Right lobe of liver (tissue), 6 donors: Measurements from ENCODE around the gene ERC1. TPM values are rescaled to one million over a fixed set of nuclear protein-coding genes. Genes with fewer than 3 reads are reported as not detected.

Source experiments
- ATAC-seq, 4 donors: fragments of 200-7000 bp; cut with Tn5 transposase; one replicate each; pipeline ENCODE4 v1.9.1; 2020; ENCODE audit warnings: mild to moderate bottlenecking in 4 of 4, moderate library complexity in 4 of 4
- DNase-seq, 3 donors: peaks; one replicate each; pipeline ENCODE4 v3.0.0-alpha.2; 2020
- H3K27ac ChIP-seq, 3 donors: fragments of 200-600 bp; one replicate each; pipeline ENCODE4 v1.8.0; 2022
- H3K27me3 ChIP-seq, 2 donors: fragments of 200-600 bp; one replicate each; pipeline ENCODE4 v1.8.0; 2022
- H3K36me3 ChIP-seq, 4 donors: fragments of 200-600 bp; sonication (generic) in 1 of 4; one replicate each; pipeline versions ENCODE4 v1.5.1 to v1.8.0; 2017 to 2022; ENCODE audit warnings: control low read depth in 1 of 4
- H3K4me1 ChIP-seq, 4 donors: fragments of 200-600 bp; sonication (generic) in 1 of 4; one replicate each; pipeline versions ENCODE4 v1.5.1 to v1.8.0; 2017 to 2022; ENCODE audit warnings: control low read depth in 1 of 4
- H3K4me3 ChIP-seq, 3 donors: fragments of 200-600 bp; one replicate each; pipeline ENCODE4 v1.8.0; 2022
- H3K9me3 ChIP-seq, 4 donors: fragments of 200-600 bp; sonication (generic) in 1 of 4; one replicate each; pipeline versions ENCODE4 v1.5.1 to v1.8.0; 2017 to 2022; ENCODE audit warnings: control low read depth in 1 of 4
- POLR2A ChIP-seq: fragments of 450-650 bp; IDR thresholded peaks from one replicate; pipeline ENCODE4 v1.6.1; 2017; ENCODE audit warnings: antibody characterized with exemption, mild to moderate bottlenecking
- WGBS: methylation state at CpG from one replicate; pipeline ENCODE4 v1.1.6; 2018; ENCODE audit warnings: low coverage, low lambda C conversion rate; ENCODE audit not compliant: insufficient coverage; ENCODE audit errors: missing lambda C conversion rate; 5-methylcytosine and 5-hydroxymethylcytosine counted together
- intact Hi-C, 2 donors: fragments of 100-400 bp; cut with DNase I; formaldehyde crosslinking; loops; one replicate each; pipeline versions ENCODE4 v1.11.2 to v1.14.1; 2022
- total RNA-seq, 6 experiments: library from RNA; depleted of rRNA in 2 of 6; stranded (reverse); fragments of >200 nt in 2 of 6; fragmentation: NEBNext Ultra II Directional in 3 of 6; extraction: Animal tissue kit (Norgen Biotek cat#: 25700) in 3 of 6; gene quantifications; one replicate each; pipeline versions ENCODE4 v1.1.0 to v1.2.4, GENCODE V29; 2016 to 2023
- TF ChIP-seq, protein P1 (sequence below), 4 donors: fragments of 200-600 bp in 3 of 4; fragments of 450-650 bp in 1 of 4; IDR thresholded peaks; one replicate each; pipeline versions ENCODE4 v1.5.1 to v1.8.0; 2016 to 2022; ENCODE audit warnings: antibody characterized with exemption in 4 of 4, mild to moderate bottlenecking in 2 of 4
- donor health status: DM: no; HTN: yes; CAD: no.
- donor health status: DM: no; HTN: no; CAD: no.
- donor health status: DM: no; HTN: no; CAD: no.
- donor health status: DM: no; HTN: yes; CAD: no.
- donor health status: DM: no; HTN: yes; CAD: no.

Gene ERC1
- total RNA-seq, 6 experiments from 2014 or later: 24.8 to 30.8 (median 28.6) TPM

- no peaks in the 10 kb centered on the region for H3K4me1 ChIP-seq
- DNase-seq (no peak), ATAC-seq (no peak)
- no peaks in the 10 kb centered on the region for H3K27me3 ChIP-seq
- no peaks in the 10 kb centered on the region for H3K36me3 ChIP-seq
- no peak for TF ChIP-seq POLR2A
- TF ChIP-seq, protein P1, sequence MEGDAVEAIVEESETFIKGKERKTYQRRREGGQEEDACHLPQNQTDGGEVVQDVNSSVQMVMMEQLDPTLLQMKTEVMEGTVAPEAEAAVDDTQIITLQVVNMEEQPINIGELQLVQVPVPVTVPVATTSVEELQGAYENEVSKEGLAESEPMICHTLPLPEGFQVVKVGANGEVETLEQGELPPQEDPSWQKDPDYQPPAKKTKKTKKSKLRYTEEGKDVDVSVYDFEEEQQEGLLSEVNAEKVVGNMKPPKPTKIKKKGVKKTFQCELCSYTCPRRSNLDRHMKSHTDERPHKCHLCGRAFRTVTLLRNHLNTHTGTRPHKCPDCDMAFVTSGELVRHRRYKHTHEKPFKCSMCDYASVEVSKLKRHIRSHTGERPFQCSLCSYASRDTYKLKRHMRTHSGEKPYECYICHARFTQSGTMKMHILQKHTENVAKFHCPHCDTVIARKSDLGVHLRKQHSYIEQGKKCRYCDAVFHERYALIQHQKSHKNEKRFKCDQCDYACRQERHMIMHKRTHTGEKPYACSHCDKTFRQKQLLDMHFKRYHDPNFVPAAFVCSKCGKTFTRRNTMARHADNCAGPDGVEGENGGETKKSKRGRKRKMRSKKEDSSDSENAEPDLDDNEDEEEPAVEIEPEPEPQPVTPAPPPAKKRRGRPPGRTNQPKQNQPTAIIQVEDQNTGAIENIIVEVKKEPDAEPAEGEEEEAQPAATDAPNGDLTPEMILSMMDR (IDR thresholded peaks at IDR 0.05): no peak
- no peak overlapping the region for H3K27ac ChIP-seq
- H3K4me3 ChIP-seq: no peak overlapping the region
- intact Hi-C loops: no loop called here
- H3K9me3 ChIP-seq: no peaks in the 10 kb centered on the region
- WGBS: 83% methylated on average over 7 of the region's 7 CpGs
Measured at GRCh38 chr12:1281683-1282366, 290.8 kb downstream of the ERC1 start.

DNA sequence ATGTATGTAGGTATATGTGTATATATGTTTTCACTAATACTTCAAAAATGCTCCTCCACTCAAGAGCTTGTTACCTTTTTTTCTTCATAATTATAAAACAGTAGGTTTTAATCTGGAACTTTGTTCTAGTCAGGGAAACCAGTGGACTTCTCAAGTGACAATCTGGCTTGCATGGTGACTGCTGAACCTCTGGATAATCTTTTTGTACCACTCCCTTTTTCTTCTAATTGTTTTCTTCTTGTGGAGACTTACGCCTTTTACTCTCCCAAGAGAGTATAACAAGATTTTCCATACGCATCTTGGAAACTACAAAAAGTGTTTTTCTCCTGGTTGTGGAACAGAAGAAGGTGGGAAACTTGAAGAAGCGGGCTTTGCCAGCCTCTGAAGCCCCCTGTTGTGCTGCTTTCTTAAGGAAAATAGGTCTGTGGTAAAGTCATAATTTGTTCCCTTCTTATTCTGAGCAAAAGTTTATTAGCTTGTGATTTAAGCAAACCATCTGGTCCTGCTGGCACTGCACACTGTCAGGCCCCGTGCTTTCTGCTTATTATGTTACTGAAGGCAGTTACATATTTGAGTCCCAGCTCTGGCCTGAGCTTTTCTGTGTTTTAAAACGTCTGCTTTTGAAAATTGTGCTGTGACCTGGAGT lies 291.8 kb downstream of the ERC1 start:
- DNase-seq (no peak), ATAC-seq (no peak)
- no peaks in the 10 kb centered on the region for H3K27me3 ChIP-seq
- TF ChIP-seq POLR2A: no peak
- TF ChIP-seq, protein P1 (IDR thresholded peaks at IDR 0.05): no peak
- 80% methylated on average over 5 of the region's 5 CpGs for WGBS
- no peaks in the 10 kb centered on the region for H3K36me3 ChIP-seq
- intact Hi-C loops: no loop called here
- no peaks in the 10 kb centered on the region for H3K9me3 ChIP-seq
- no peaks in the 10 kb centered on the region for H3K4me1 ChIP-seq
- H3K27ac ChIP-seq: no peak overlapping the region
- H3K4me3 ChIP-seq: no peak overlapping the region

DNA sequence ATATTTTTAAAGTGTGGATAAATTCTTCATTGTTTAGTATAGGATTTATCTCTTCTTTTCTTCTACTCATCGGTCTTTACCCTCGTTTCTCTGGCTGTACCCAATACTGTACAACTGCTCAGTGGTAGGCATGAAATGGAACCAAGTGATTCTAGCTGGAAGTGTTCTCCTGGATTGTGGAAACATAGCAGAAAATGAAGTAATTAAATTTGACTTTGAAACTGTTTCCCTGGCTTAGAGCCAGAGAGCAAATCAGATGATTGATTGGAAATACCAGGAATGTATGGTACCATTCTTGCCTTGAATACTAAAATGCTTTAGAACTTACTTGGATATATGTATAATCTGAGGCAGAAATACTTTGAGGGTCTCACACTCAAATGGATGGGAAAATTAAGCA lies 292.3 kb downstream of the ERC1 start:
- Histone ChIP-seq H3K9me3 (no peaks in the 10 kb centered on the region), H3K4me1 (no peaks in the 10 kb centered on the region), H3K4me3 (no peak overlapping the region), H3K27ac (no peak overlapping the region), H3K36me3 (no peaks in the 10 kb centered on the region), H3K27me3 (no peaks in the 10 kb centered on the region)
- DNase-seq (no peak), ATAC-seq (no peak)
- TF ChIP-seq, protein P1 (IDR thresholded peaks at IDR 0.05): no peak
- TF ChIP-seq POLR2A: no peak
- intact Hi-C loops: no loop called here
- 81% methylated on average over 2 of the region's 2 CpGs for WGBS

DNA sequence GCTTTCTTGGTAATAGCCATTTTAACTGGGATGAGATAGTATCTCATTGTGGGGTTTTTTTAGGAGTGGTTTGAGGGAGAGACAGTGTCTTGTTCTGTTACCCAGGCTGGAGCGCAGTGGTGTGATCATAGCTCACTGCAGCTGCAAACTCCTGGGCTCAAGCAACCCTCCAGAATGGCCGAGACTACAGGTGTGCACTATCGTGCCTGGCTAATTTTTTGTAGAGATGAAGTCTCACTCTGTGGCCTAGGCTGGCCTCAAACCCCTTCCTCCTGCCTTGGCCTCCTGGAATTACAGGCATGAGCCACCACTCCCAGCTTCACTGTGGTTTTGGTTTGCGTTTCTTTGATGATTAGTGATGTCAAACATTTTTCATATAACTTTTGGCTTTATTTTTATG lies 293.6 kb downstream of the ERC1 start:
- no peak overlapping the region for H3K27ac ChIP-seq
- intact Hi-C loops: no loop called here

More for the DNA sequence above, 293.6 kb downstream of the ERC1 start:
- TF ChIP-seq POLR2A: no peak
- TF ChIP-seq, protein P1 (IDR thresholded peaks at IDR 0.05): no peak
- no peak overlapping the region for H3K4me3 ChIP-seq
- no peaks in the 10 kb centered on the region for H3K4me1 ChIP-seq
- no peak for ATAC-seq
- no peaks in the 10 kb centered on the region for H3K9me3 ChIP-seq
- no peak for DNase-seq
- H3K27me3 ChIP-seq: no peaks in the 10 kb centered on the region
- WGBS: 87% methylated on average over 3 of the region's 4 CpGs
- H3K36me3 ChIP-seq: no peaks in the 10 kb centered on the region
